GM18873 (cell line): Measurements from ENCODE around the gene FOXC1.

Experiments
- ATAC-seq: cut with Tn5 transposase; IDR thresholded peaks from one replicate; pipeline ENCODE4 v1.9.1; 2021; ENCODE audit warnings: mild to moderate bottlenecking, moderate library complexity, moderate number of reproducible peaks; ENCODE audit not compliant: unreplicated experiment, low FRiP score

FOXC1 gene

DNA sequence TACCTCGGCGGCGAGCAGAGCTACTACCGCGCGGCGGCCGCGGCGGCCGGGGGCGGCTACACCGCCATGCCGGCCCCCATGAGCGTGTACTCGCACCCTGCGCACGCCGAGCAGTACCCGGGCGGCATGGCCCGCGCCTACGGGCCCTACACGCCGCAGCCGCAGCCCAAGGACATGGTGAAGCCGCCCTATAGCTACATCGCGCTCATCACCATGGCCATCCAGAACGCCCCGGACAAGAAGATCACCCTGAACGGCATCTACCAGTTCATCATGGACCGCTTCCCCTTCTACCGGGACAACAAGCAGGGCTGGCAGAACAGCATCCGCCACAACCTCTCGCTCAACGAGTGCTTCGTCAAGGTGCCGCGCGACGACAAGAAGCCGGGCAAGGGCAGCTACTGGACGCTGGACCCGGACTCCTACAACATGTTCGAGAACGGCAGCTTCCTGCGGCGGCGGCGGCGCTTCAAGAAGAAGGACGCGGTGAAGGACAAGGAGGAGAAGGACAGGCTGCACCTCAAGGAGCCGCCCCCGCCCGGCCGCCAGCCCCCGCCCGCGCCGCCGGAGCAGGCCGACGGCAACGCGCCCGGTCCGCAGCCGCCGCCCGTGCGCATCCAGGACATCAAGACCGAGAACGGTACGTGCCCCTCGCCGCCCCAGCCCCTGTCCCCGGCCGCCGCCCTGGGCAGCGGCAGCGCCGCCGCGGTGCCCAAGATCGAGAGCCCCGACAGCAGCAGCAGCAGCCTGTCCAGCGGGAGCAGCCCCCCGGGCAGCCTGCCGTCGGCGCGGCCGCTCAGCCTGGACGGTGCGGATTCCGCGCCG is 994 bp downstream of the FOXC1 start:
- no peak for ATAC-seq

DNA sequence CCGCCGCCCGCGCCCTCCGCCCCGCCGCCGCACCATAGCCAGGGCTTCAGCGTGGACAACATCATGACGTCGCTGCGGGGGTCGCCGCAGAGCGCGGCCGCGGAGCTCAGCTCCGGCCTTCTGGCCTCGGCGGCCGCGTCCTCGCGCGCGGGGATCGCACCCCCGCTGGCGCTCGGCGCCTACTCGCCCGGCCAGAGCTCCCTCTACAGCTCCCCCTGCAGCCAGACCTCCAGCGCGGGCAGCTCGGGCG is 1.5 kb downstream of the FOXC1 start:
- no peak for ATAC-seq

DNA sequence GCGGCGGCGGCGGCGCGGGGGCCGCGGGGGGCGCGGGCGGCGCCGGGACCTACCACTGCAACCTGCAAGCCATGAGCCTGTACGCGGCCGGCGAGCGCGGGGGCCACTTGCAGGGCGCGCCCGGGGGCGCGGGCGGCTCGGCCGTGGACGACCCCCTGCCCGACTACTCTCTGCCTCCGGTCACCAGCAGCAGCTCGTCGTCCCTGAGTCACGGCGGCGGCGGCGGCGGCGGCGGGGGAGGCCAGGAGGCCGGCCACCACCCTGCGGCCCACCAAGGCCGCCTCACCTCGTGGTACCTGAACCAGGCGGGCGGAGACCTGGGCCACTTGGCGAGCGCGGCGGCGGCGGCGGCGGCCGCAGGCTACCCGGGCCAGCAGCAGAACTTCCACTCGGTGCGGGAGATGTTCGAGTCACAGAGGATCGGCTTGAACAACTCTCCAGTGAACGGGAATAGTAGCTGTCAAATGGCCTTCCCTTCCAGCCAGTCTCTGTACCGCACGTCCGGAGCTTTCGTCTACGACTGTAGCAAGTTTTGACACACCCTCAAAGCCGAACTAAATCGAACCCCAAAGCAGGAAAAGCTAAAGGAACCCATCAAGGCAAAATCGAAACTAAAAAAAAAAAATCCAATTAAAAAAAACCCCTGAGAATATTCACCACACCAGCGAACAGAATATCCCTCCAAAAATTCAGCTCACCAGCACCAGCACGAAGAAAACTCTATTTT is 2.0 kb downstream of the FOXC1 start:
- ATAC-seq = no peak

DNA sequence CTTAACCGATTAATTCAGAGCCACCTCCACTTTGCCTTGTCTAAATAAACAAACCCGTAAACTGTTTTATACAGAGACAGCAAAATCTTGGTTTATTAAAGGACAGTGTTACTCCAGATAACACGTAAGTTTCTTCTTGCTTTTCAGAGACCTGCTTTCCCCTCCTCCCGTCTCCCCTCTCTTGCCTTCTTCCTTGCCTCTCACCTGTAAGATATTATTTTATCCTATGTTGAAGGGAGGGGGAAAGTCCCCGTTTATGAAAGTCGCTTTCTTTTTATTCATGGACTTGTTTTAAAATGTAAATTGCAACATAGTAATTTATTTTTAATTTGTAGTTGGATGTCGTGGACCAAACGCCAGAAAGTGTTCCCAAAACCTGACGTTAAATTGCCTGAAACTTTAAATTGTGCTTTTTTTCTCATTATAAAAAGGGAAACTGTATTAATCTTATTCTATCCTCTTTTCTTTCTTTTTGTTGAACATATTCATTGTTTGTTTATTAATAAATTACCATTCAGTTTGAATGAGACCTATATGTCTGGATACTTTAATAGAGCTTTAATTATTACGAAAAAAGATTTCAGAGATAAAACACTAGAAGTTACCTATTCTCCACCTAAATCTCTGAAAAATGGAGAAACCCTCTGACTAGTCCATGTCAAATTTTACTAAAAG is 2.7 kb downstream of the FOXC1 start:
- ATAC-seq = no peak

DNA sequence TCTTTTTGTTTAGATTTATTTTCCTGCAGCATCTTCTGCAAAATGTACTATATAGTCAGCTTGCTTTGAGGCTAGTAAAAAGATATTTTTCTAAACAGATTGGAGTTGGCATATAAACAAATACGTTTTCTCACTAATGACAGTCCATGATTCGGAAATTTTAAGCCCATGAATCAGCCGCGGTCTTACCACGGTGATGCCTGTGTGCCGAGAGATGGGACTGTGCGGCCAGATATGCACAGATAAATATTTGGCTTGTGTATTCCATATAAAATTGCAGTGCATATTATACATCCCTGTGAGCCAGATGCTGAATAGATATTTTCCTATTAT is 3.2 kb downstream of the FOXC1 start:
- ATAC-seq = no peak

DNA sequence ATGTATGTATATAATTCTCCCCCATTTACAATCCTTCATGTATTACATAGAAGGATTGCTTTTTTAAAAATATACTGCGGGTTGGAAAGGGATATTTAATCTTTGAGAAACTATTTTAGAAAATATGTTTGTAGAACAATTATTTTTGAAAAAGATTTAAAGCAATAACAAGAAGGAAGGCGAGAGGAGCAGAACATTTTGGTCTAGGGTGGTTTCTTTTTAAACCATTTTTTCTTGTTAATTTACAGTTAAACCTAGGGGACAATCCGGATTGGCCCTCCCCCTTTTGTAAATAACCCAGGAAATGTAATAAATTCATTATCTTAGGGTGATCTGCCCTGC is 3.6 kb downstream of the FOXC1 start:
- ATAC-seq = no peak

DNA sequence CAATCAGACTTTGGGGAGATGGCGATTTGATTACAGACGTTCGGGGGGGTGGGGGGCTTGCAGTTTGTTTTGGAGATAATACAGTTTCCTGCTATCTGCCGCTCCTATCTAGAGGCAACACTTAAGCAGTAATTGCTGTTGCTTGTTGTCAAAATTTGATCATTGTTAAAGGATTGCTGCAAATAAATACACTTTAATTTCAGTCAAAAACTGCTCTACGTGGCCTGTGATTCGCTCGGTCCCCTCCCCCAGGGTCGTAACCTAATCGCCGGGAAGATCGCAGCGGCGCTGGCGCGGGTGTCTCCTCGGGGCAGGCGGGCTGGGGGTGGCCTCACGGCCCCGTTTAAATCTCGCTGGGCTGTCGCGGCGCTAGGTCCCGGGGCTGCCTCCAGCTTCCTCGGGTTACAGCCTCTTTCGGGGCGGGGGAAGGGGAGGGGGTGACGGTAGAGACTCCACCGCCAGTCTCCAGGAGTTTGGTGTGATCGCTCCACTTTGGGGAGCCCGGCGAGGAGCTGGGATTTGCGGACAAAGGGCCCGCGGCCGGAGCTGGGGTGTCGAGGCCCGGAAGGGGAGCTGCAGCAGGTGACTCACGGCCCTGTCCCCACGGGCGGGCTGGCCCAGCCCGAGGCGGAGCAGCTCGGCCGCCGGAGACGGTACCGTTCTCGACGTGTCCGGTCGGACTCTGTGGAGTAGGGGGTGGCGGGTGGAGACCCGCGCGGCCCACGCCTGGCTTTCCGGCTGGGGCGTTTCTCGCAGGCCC is 4.2 kb downstream of the FOXC1 start:
- no peak for ATAC-seq

DNA sequence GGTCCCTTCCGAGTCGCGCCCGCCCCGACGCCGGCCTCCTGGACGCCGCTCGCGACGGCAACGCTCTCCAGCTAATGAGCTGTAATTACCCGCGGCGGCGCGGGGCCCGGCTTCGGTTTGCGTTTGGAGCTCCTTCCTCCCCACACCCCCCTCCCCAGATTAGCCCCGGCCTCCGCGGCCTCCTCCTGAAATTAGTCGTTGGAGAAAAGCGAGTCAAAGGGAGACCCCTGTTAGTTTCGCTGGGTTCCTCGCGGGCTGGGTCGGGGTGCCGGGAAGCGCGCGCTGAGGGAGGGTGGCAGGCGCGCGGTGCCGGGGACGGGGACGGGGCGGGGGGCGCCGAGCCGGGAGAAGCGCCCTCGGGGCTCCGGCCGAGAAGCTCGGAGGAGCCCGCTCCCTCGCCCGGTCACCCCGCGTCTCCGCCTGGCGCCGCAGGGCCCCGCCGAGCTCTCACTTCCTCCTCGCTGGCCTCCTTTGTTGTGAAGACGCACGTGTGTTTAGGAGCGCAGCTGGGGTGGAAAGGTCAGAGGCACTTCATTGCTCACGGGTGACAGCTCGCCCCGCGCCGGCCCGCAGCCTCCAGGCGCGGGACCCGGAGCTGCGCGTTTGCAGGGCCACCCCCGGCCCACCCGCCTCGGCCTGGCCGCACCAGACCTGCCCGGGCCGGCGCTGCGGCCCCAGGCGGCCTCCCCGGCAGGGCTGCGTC is 4.9 kb downstream of the FOXC1 start:
- ATAC-seq = no peak

DNA sequence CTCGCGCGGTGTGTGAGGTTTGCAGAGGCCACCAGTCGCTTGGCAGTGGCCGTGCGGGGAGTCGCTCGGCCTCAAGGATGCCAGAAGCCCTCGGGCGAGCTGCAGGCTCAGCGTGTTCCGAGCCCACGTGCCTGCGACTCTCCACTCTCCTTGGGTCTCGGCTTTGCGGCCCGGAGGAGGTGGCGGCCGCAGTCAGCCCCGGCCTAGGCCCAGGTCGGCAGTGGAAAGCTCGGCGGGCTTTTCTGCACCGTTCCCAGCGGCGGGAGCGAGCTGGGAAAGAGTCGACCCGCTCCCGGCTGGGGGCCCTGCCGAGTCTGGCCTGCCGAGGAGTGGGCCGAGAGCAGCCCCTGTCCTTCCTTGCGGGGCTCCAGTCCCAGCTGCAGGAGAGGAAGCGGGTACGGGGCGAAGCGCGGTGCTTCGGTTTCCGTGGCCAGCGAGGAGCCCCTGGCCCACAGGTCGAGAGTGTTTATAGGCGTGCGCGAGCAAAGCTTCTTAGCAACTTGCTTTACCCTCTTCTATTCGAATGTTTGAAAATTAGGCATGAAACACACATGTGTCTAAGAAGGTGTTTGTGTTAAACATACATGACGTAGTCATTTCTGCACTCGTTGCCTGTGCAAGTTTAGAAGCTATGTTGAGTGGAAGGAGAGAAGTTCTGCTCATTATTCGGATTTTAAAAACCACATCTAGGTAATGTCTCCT is 5.6 kb downstream of the FOXC1 start:
- ATAC-seq = no peak

DNA sequence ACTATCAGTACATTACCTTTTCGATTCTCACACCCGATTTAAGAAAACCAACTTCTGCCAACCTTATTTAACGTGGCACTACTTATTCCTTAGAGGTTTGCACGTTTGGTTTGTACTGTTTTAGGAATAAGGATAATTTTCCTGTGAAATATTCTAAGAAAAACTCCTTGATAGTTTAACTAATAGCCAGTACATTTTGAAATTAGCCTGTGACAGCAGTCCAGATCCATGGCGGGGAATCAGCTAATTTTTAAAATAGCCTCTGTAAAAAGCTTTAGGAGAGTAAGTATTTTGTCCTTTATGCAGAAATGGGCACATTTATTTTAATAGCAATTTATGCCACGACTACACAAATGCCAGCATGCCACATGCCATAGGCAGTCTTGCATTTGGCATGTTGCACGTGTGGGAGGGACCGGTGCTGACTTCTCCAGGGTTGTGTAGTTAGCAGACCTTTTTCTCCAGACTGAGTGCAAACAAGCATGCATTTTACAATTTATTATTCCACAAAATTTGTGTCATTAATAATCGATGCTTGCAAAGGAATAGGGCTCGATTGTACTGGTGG is 6.2 kb downstream of the FOXC1 start:
- no peak for ATAC-seq

DNA sequence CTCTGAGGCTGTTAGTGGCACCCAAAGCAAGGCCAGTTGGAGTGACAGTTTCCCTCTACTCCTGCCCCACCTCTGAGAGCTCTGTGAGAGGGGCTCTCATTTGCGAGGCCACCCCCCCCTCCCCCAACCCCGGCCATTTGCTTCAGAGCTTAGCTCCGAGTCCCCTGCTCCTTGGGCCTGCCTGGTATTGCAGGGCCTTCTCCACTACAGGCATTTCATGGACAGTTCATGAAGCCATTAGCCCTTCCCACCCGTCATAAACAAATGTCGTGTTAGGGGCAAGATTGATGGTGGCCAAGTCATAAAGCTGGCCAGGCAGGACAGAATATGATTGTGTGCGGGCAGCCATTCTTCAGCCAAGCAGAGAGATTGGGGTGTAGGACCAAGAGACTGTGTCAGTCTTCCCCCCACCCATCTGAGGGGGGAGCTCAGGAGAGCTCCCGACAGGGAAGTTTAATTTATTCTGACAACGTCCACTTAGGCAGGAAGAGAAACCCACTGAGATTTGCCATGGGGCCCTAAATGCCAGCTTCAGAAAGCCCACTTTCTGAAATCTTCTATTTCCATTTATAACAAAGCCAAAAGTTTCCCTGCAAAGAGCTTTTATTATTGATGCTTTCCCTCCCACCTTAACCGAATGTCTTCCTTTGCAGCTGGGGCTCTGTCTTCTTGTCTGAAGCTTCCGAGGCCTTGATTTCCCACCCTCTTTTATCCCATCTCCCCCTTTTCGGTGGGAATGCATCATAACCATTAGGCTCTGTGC is 7.2 kb downstream of the FOXC1 start:
- ATAC-seq = no peak

DNA sequence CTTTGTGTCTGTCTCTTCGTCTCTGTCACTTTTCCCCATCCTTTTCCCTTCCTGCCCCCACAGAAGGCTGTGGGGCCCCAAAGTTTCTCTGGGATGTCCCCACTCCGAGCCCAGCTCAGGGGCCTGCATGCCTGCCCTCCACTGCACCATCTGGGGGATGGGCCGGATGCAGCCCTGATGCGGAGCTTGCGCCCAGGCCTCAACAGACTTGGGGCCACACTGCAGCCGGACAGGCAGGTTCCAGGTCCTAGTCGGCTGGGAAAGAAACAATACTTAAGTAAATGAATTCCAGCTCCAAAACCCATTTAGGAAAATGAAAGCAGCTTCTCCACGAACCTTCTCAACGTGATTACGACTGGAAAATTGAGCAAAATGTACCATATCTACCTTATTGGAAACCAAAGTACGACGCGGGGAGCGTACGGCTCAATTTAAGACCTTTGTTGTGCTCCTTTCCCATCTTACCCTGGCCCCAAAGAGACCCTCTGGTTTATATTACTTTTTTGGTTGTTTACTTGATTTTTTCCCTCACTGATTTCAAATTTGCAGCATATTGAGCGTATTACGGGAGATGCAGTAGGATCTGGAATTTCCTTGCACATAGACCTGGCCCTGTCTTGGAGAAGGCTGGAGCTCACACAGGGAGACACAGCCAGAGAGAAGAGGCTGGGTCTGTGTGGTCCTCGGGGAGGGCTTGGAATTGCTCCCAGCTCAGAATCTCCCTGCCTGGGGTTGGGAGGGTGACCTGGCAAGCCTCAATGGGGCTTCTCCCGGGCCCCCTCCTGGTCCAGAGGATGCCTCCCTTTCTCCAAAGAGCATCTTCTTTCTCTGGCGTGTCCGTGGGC is 8.0 kb downstream of the FOXC1 start:
- ATAC-seq = no peak

DNA sequence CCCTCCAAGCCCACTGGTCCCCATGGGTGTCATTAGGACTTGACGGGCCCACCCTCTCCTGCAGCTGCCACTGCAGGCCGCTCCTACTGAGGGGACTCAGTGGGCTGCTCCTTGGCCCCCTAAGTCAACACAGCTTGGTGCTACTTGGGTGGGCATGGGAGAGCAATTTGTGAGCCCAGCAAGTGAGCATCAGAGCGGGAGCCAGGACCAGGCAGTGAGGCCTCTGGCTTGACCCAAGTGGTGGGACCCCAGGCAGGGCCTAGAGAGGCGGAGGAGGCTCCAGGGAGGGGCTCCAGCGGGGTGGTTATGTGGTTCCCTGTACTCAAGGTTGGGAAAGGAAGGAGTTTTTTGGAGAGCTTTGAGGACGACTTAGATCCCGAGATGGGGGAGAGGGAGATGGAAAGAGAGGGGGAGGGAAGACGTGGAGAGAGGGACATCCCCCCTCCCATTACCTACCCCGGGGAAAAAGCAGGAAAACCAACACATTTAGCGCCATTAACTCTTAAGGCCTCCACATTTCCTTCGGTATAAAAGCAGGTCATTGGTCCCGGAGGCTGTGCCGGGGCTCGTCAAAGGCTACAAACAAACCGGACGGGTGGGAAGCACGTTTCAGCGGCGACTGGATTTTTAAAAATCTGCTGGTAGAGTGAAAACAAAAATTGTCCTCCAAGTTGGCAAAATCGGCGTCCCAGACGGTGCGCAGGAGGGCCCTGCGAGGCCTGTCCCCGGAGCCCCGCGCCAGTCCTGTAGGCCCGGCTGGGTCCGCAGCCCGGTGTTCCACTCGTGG is 8.8 kb downstream of the FOXC1 start:
- ATAC-seq = no peak

DNA sequence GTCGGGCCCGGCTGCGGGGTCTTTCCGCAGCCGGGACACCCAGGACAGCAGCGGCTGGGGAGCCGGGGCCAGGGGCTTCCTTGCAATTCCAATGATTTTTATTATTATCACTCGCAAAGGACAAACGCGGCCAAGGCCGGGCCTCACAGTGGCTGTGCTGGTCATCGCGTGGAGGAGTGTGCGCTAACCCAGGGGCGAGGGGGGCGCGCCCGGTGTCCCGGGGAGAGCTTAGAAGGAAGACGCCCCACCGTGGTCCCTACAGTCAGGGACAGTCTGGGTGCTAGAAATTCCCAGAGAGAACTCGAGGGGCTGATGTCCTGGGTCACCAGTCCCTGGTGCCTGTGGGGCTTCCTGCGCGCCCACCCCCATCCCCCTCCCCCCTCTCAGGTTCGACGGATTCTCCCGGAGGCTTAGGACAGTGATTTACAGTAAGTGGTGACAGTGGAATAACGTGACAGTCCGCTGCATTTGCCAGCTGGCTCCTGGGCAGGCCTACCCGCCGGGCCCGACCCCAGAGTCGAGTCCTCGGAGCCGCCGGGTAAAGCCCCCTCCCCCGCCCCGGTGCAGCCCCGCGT is 9.5 kb downstream of the FOXC1 start:
- ATAC-seq = no peak

DNA sequence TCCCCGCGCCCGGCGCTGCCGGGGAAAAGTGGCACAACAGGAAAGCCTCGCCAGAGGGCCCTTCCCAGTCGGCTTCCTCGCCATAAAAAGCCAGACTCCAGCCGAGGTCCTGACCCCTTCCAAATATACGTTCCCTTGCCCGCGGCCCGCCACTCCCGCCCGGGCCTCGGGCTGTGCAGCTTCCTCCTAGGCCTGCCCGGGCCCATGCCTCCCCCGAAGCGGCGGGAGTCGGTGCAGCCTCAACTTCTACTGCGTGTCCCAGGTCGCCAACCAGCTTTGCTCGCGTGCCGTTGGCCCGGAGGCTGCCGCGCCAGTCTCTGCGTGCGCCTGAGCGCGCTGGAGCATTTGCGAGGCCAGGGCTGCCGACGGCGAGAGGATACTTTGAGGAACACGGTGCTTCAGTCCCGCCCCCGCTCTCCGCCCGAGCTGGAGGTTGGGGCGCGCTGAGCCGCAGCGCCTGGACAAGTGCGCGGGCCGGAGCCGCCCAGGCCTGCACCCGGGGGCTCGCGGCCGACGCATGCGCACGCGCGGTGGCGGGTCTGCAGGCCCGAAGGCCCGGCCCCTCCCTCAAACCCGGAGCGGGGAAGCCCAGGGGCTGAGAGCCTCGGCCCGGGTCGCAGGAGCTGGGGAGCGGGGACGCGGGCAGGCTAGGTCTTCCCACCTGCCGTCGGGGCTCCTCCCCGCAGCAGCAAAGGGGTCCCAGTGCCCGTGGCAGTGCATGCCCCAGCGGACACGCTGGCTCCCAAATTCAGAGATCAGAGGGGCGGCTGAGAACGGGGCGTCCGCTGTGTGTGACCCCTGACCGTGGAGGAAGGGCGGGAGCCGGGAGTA is 10.2 kb downstream of the FOXC1 start:
- ATAC-seq = no peak

DNA sequence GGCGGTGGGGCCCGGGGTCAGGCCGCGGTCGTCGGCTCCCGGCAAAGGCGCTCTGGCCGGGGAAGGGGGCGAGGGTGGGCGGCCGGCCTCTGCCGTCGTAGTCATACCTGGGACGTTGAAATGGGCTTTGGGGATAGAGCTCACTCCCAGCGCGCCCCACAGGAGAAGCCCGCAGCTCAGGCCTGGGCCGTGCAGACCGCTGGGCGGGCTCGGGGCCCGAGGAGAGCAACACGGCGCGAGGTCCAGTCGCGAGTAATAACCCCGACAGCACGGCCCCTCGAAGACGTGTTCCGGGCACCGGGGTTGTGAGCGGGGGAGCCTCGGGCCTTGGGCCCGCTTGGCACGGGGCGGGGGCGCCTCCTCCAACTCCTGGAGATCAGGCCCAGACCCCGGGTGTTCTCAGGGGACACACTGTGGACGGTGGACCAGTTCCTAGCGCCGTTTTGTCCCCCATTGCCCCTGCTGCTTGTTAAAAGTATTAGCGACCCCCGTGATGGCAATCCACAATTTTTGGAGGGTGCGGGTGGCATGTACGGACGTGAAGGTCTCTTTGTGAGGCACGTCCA is 10.9 kb downstream of the FOXC1 start:
- ATAC-seq = no peak
